Hematopoietic multipotent progenitor cell treated with erythropoietin and hydrocortisone succinate and interleukin-3 and kit ligand, for 8 days (in vitro differentiated cells): ENCODE measurements around the gene SPTBN1.

Experiments used
- DNase-seq: peaks from one replicate; pipeline ENCODE4 v3.0.0-alpha.2; 2015

The SPTBN1 gene

DNA sequence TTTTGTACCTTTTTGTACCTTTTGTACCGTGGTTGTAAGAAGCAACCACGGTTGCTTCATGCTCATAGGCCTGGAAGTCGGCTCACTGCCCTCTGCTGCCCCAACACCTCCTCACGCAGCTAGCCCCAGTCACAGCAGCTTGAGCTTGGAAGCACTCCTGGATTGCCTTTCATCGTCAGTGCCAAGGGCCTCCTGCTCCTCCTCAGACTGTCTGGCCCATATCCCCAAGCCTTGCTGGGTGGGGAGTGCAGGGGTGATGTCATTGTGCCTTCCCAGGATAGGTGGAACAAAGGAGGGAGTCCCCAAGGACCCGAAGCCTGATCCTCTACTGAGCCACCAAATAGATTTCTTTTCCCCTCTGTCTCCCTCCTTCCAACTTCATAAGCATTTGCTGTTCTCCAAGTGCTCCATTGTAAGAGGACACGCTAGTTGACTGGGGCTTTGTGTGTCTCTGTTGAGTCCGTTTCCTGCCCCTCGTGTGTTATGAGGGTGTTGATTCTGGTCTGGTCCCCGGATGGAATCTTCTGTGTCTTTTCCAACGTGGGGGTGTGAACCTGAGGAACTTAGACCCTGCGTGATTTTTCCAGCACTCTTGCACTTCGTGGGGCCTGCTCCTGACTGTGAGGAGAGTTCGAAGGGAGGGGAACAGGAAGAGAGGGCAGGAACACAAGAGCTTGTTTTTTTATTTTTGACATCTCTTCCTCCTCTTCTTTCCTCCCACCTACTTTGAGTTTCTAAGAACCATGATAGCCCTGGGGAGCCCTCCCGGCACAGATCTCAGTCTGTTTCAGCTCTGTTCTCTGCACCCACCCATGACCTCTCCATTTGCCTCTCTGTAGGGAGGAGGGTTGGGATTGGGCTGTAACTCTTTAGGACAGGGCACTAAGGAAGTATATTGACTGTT, 140.1 kb downstream of the SPTBN1 start:
- no peak for DNase-seq

DNA sequence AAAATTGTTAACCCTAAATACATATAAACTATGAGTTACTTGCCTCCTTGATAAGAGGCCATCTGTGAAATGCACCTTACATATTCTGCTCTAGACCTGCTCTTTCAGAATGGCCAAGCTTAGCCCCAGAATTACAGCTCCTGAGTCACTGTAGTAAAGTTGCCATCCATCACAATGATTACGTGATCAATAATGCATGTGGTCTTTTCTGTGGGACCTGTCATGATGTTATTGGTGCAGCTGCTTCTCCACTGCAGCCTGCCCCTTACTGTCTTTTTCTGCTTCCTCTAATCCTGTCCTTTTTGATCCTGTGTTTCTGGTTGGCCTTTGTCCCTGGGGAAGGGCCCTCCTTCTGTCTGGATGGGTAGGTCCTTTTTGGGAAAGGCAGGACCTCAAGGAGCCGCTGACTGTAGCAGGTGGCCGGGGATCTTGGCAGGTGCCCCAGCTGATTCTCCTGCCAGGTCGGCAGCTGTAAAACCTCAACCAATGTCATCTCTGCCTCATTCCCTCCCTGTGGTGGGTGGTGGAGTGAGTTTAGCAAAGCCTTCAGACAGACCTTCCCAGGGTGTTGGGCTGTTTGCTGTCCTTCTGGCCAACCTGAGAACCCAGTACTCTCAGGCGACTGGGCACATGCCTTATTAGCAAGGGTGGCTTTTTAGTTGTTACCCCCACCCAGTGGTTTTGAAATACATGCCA, 141.2 kb downstream of the SPTBN1 start:
- peak; percentile 47 for DNase-seq

DNA sequence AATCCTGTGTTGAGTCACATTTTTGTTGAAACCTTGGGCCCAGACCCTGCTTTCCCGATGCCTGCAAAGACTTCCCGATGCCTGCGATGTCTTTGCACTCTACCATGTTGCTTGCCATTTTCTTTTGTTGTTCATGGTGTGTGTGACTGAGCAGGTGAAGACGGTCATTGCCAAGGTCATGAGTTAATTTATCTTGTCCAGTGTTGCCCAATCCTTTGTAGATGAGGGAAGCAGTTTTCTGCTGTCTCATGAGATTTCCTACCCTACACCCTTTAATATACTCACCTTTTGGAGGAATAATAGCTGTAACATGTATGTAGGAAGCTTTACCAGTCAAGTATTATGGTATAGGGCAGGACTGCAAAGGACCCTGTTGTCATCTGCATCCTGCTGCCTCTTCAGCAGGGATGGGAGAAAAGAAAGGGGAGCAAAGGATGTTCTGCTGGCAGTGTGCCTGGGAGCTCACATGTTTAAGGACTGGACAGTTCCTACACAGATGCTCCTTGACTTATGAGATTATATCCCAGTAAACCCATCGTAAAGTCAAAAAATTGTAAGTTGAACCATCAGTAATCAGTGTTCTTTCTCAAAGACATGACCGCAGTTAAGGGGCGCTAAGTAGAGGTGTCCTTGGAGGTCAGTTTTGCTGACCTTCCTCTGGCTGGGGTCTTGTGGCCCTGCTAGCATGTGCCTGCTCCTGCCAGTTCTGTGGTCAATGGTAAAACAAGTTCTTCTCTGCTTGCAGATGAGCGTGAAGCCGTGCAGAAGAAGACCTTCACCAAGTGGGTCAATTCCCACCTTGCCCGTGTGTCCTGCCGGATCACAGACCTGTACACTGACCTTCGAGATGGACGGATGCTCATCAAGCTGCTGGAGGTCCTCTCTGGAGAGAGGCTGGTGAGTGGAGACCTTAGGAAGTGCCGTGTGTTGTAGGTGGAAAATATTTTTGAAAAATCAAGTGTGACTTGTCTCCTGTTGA, 142.5 kb downstream of the SPTBN1 start:
- no peak for DNase-seq

DNA sequence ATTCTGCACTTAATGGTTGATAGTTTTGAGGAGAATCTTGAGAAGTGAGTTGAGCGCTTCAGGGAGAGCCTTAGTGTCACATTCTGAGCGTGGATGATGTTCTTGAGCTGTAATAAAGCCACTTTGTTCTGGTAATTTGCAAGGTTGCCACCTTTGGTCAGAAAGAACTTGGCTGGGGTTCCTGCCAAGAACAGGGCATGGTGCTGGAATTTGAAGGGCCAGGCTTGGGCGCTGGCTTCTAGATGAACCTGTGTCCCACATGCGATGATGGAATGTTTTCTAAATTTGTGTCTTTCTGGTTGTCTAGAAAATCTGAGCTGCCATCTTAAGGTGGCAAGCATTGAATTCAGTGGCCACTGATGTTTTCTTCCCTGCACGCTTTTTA, 143.2 kb downstream of the SPTBN1 start:
- no peak for DNase-seq

DNA sequence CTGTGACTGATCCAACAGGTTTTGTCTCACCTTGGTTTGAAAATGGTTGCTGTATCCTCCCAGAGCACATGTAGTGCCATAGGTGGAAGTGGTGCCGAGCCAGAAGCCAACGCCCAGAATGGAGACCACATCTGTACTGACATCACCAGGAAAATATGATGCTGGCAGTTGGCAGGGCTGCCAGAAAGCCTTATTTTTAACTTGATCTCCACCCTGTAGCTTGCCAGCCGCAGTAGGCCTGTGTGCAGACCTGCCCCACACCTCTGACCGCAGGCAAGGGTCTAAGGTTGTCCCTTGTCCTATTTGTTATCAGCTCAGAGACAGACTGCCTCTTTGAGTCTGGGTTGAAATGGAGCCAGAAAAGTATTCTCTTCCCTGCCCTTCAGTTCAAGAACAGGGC, 143.8 kb downstream of the SPTBN1 start:
- DNase-seq = peak; percentile 98

DNA sequence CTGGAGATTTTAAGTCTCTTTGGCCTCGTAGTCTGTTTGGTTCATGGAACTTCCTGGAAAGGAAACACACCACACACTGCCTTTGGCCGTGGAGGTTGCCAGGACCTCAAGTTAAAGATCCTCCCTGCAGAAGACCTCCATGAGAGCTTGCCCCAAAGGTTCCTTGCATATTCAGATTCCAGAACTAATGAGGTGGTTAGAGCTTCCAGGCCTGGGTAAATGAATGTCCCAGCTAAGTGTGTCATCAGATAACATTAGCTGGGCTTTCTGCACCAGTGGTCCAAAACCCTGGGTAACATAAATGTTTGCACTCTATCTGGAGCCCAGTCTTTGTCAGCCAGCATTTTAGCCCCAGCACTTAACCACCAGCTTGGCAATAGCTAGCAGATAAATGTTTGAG, 145.2 kb downstream of the SPTBN1 start:
- peak; percentile 16 for DNase-seq

DNA sequence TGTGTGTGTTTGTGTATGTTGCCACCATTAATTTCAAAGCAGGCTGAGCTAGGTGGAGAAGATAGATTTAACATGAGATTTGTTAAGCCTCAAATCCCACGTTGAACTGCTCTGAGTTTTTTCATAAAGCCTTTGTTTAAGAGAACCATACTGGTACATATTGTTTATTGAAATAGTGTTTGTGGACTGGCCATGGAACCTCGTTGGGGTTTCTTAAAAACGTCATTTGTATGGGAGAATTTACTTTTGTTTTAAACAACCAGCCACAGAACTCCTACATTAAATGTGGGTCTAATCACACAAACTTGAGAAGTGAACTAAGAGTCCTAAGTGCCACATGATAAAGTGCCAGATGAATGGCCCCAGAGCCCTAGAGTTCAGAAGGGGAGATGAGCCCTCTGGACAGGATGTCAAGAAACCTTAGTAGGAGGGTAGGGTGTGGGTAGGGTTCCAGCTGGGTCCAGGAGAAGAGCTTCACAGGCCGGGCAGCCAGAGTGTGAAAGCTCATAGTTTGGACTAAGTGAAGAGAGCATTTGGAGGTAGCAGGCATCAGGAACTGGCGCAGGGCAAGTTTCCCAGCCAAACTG, 146.7 kb downstream of the SPTBN1 start:
- DNase-seq = no peak

DNA sequence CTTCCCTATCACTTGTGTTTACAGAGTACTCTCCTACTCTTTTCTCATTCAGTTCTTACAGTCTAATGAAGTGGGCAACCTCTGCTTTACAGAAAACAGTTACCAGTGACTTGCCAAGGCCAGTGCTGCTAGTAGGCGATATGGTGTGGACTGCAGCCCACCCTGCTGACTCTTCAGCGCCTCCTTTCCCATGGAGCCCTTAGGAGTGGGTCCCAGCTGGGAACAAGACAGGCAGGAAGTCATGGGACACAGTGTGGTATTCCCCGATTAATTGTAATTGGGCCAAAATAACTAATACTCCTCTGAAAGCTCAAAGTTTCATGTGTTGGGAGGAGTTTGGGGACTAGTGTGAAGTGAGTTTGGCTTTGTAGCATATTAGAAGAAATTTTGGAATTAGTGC, 147.2 kb downstream of the SPTBN1 start:
- no peak for DNase-seq

DNA sequence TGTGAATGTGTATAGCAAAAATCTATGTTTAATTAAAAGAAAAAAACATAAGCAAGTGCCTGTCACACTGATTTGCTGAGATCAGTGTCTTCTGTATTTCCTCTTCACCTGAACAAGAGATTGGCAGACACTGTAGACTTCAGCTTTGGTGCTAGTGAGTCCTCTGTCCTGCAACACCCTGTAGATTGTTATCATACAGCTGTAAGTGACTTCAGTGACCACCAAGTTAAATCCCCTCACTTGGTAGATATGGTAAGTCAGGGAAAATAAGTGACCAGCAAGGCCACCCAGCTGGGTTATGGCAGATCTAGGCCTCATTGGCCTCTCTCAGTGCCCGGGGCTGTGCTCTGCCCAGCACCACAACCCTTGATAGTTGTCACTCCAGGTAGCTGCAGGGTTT, 147.7 kb downstream of the SPTBN1 start:
- no peak for DNase-seq

DNA sequence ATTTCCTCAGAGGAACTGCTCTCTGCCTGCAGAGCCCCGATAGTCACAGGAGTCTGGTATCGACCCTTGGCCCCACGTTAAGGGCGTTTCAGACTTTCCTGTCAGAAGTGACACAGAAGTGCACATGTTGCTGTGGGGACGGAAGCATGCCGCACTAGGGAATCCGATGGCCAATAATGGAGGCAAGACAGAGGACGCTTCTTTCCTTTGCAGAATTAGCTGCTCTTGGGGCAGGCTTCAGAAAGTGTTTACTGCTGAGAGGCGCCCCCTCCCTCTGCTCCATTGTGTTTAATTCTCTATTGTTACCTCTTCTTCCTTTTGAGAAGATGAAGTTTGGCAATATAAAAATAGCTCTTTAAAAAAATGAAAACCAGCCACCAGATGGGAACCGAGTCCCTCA, 148.7 kb downstream of the SPTBN1 start:
- DNase-seq = peak; percentile 52

DNA sequence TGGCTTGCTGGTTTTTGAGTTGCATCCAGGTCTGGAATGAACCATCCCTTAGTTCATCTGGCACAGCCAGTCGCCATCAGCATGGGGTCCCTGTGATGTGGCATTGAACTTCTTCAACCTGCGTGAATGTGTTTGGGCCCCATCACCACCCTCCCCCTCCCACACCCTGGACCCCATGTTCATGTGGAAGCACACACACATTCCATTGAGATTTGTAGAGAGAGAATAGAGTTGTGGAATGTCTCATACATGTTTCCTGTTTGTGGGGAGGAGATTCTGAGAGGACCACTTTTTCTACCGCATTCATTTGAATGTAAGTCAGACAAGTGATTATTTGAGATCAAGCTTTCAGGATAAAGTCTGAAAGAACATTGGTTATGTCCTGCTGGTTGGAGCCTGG, 149.7 kb downstream of the SPTBN1 start:
- DNase-seq = no peak

DNA sequence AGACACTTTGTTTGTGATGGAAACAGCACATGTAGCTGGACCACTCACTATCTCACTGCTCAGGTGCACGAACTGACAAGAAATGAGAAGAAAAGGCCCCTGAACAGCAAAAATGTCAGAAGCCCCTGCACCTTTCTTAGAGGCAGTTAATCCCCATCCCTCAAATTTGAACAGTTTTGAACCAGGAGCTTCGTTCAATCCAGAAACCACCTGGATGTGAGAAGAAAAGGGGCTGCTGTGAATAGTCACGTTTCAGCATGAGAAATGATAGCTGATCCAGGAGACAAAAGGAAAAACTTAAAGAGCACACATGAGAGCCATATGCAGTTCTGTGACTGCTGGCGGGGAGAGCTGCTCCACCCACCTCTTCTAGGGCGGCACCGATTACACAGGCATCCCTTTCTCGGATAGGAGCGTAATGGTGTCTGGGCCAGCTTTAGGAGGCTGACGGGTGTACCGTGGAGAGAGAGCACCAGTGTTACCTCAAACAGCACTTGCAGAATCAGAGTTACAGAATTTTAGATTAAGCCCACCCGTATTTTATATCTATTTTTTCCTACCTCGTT, 150.3 kb downstream of the SPTBN1 start:
- no peak for DNase-seq

DNA sequence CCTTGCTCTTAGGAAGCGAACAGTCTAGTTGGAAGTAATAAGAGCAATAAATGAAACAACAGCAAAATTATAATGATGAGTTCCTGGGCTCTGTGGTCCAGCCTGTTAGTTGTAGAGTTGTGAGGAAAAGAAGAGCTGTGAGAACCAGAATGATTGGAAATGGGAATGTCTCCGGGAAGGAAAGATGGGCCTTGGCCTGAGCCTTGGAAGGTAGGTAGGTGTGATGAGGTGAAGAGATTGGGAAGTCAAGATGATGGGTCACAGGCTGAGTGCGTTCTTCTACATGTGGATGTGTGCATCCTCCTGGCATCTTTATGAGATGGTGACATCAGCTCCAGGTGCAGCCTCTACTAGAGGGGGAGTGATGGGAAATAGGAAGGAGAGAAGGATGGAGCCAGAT, 152.1 kb downstream of the SPTBN1 start:
- DNase-seq = no peak

DNA sequence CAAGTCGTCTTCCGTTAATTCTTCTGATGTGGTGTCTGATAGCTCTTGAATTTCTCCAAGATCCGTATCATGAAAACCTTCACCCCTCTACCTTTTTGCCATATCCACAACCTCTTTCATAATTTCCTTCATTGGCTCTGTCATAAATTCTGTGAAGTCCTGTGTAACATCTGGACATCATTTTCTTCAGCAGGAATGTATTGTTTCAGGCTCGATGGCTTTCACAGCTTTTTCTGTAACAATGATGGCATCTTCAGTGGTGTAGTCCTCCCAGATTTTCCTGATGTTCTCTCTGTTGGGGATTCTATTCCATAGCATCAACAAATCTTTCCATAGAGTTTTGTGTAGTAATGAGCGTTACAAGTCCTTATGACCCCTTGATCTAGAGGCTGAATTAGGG, 153.1 kb downstream of the SPTBN1 start:
- no peak for DNase-seq

DNA sequence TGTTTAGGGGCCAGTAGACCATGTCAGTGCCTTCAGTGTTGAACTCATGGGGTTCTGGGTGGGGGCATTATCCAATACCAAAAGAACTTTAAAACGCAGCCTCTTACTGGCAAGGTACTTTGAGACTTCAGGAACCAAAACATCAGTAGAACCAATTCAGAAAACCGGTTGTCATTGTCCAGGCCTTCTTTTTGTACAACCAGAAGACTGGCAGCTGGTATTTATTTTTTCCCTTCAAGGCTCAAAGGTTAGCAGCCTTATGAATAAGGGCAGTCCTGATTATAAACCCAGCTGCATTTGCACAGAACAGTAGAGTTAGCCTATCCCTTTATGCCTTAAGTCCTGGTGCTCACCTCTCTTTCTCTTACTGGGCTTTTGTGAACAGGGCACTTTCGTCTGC, 153.5 kb downstream of the SPTBN1 start:
- DNase-seq = no peak

DNA sequence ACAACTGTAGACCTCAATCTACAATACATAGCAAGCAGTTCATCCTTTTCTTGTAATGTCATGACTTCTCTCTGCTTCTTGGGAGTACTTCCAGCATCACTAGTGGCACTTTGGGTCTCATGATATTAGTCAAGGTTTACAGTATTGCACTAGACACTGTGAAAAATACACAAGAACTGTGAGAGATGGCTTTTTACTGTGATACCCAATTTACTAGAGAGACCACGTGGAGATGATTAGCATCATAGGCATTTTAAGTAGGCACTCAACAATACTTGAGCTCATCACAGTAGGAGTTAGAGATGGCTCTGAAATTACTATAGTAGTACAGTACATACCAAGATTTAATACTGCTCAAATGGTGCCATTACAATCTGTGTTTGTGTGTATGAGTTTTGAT, 154.6 kb downstream of the SPTBN1 start:
- no peak for DNase-seq

DNA sequence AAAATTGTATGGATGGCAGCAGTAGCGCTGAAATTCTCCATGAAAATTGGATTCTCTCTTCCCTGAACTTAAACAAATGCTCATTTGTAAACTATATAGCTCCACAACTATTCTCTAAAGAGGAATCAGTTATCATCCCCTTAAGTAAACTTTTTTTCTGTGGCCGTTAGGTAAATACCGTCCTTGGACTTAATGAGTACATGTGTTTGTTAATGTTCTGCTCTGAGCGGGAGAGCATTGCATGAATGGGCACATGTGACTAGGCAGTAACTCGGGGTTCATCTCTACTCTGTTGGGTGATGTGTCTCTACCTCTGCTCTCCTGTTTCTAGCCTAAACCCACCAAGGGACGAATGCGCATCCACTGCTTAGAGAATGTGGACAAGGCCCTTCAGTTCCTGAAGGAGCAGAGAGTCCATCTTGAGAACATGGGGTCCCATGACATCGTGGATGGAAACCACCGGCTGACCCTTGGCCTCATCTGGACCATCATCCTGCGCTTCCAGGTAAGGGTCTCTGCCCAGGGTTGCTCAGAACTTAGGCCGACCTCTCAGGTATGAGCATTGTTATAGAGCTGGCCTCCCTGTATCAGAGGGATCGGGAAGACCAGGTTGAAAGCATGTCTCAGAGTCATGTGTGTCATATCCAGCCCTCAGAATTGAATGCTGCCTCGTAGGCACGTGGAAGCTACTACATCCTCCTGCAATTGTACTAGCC, 155.9 kb downstream of the SPTBN1 start:
- no peak for DNase-seq

DNA sequence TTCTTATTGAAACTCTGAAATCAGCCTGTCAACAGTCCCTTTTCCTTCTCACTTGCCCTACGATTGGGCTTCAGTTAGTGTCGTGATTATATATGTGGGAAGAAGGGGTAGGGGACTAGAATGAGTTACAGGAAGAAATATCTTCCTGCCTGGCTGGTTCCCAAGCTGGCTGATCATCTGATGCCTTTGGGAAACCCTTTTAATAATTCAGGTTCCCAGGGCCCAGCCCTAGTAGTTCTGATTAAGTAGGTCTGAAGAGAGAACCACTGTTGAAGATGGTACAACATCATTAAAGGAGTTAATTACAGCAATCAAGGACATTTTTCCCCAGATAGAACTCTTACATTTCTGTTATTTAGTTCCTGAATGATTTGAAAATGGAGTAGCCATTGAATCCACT, 157.3 kb downstream of the SPTBN1 start:
- DNase-seq = no peak

DNA sequence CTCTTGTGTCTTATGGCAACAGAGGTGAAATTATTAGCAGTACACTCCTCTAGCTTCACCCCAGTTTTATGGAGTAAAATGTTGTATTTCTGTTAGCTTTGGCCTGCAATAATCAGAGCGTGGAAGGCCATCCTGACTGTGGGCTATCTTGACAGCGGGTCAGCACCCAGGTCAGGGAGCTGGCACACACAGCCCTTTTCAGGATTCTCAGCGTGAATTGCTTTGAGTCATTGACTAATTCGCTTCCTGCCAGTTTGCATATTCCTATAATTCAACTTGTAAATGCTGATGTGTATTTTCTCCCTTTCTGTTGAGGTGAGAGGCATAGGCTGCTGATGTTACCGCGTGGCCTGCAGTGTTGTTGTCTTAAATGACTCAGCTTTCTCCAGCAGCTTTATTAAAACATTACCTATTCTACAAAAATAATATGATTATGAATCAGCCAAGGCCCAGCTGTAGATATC, 157.7 kb downstream of the SPTBN1 start:
- DNase-seq = no peak

DNA sequence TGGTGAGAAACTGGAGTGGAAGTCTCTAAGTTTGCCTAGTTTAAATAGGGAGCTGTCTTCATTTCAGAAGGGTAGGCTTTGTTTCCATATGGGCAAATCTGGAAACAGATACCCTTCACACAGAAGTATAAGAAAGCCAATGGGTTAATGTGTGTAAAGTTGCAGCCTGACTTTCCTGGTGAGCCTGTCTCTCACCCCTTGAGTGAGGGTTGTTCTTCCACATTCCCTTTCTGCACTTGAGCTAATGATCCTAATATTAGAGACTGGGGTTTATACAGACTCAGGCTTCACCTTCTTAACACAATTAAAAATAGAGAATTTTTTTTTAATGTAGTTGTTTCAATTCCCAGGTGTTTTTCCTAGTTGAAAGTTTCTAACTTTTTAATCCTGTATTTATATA, 158.7 kb downstream of the SPTBN1 start:
- no peak for DNase-seq

DNA sequence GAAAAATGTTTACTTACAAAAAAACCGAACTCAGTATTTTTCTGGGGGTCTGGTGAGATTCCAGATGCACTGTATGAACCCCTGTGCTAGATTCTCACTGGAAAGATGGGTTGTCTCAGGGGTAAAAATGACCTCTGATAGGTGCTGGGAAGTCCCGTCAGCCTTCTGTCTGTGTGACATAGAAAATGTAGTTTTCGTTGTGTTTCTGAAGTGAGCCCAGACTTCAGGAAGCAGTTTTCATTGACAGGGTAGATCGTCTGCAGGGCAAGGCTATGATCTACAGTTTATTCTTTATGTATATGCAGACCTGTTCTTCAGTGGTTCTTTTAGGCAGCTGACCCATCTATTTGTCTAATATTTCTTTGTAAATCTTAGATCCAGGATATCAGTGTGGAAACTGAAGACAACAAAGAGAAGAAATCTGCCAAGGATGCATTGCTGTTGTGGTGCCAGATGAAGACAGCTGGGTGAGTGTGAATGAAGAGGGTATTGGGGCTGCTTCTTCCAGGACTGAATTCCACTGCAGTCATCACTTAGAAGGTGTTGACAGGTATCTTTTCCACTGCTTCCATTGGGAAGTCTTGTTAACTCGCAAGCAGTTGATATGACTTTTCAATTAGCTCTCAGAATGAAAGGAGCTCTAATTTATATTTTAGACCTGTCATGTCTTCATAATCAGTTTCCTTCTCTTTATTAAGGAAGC, 159.9 kb downstream of the SPTBN1 start:
- DNase-seq = no peak
